SU-DHL-6 (cell line): ENCODE measurements around the gene CLNS1A.

Source experiments
- H2AFZ ChIP-seq: fragments of 200-600 bp; sonication (generic); 2 replicates; pipeline ENCODE4 v1.6.1; 2014; ENCODE audit warnings: low read depth, mild to moderate bottlenecking, moderate library complexity, mixed read lengths, antibody characterized with exemption, low read length; ENCODE audit not compliant: severe bottlenecking
- H3F3A ChIP-seq: fragments of 200-600 bp; shearing (Covaris generic); 2 replicates; pipeline ENCODE4 v1.6.0; 2016; ENCODE audit warnings: antibody characterized with exemption, mild to moderate bottlenecking; ENCODE audit not compliant: insufficient read depth
- H3K27ac ChIP-seq: fragments of 200-600 bp; sonication (generic); 2 replicates; pipeline ENCODE4 v1.5.1; 2016; ENCODE audit warnings: low read depth, mild to moderate bottlenecking, low read length, moderate library complexity, mixed read lengths
- H3K27me3 ChIP-seq: fragments of 200-600 bp; sonication (generic), shearing (Covaris generic); 2 replicates; pipeline ENCODE4 v1.6.0; 2014; ENCODE audit warnings: mild to moderate bottlenecking, low read length
- H3K36me3 ChIP-seq: fragments of 200-600 bp; sonication (generic); 2 replicates; pipeline ENCODE4 v1.6.1; 2014; ENCODE audit warnings: mild to moderate bottlenecking, low read length, mixed read lengths
- H3K4me2 ChIP-seq: fragments of 300-600, 200-600 bp; shearing (Covaris generic), sonication (generic); 2 replicates; pipeline ENCODE4 v1.6.0; 2014; ENCODE audit warnings: low read length, low read depth, mild to moderate bottlenecking; ENCODE audit not compliant: poor library complexity, severe bottlenecking
- H3K4me3 ChIP-seq: fragments of 200-600 bp; sonication (generic); 2 replicates; pipeline ENCODE4 v1.5.1; 2014; ENCODE audit warnings: antibody characterized with exemption, low read length, mild to moderate bottlenecking, mixed read lengths; ENCODE audit not compliant: insufficient read depth, poor library complexity, severe bottlenecking
- H3K79me2 ChIP-seq: fragments of 200-600 bp; sonication (generic); 2 replicates; pipeline ENCODE4 v1.6.1; 2014; ENCODE audit warnings: mild to moderate bottlenecking, low read length, moderate library complexity; ENCODE audit not compliant: insufficient read depth
- H3K9ac ChIP-seq: fragments of 200-600 bp; sonication (generic); 2 replicates; pipeline ENCODE4 v1.7.0; 2014; ENCODE audit warnings: mild to moderate bottlenecking, low read length
- H3K9me2 ChIP-seq: fragments of 200-600 bp; sonication (generic); replicated peaks from 2 replicates; pipeline ENCODE4 v1.6.1; 2014; ENCODE audit warnings: low read length; ENCODE audit not compliant: insufficient read depth
- H3K9me3 ChIP-seq: fragments of 200-600 bp; sonication (generic); 2 replicates; pipeline ENCODE4 v1.6.1; 2014; ENCODE audit warnings: low read length, mixed read lengths; ENCODE audit not compliant: insufficient read depth
- H4K20me1 ChIP-seq: fragments of 200-600 bp; sonication (generic); 2 replicates; pipeline ENCODE4 v1.6.1; 2014; ENCODE audit warnings: low read depth, mild to moderate bottlenecking, antibody characterized with exemption, low read length, moderate library complexity, mixed read lengths
- EZH2phosphoT487 ChIP-seq: fragments of 200-600 bp; sonication (generic), shearing (Covaris generic); conservative IDR thresholded peaks from 2 replicates; pipeline ENCODE4 v1.6.1; 2018; ENCODE audit warnings: mild to moderate bottlenecking, antibody characterized with exemption, low read length, moderate library complexity, mixed read lengths
- TF ChIP-seq, protein P1 (sequence below): fragments of 200-600 bp; sonication (generic); IDR thresholded peaks from one replicate; pipeline ENCODE4 v1.5.1; 2017; ENCODE audit warnings: antibody characterized with exemption, mild to moderate bottlenecking, low read length, moderate library complexity; ENCODE audit not compliant: insufficient read depth, poor library complexity, severe bottlenecking

CLNS1A gene

DNA sequence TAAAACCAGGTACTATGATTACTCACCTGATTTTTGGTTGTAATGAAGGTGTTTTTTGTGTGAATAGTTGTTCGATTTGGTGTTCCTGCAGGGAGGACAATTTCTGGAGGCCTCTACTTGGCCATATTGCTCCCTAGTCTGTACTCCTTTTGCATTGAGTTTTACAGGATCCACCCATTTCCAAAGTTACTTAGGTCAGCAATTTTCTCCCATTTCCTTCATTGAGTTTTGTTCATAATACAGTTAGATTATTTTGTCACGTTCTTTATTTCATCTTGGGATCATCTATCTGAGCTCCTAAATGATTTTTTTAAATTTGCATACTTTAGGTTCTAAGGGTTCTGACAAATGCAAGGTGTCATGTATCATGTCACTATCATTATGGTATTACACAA is 67.9 kb downstream of the CLNS1A start:
- H3K79me2 ChIP-seq, result no peaks in the 10 kb centered on the region
- H3K9me3 ChIP-seq, result no peaks in the 10 kb centered on the region
- no peaks in the 10 kb centered on the region for H3K9me2 ChIP-seq
- H3K27ac ChIP-seq, result no peak overlapping the region
- no peaks in the 10 kb centered on the region for H3F3A ChIP-seq
- no peak overlapping the region for H3K4me2 ChIP-seq
- no peak overlapping the region for H3K4me3 ChIP-seq
- H4K20me1 ChIP-seq, result no peaks in the 10 kb centered on the region
- H2AFZ ChIP-seq, result no peak overlapping the region
- TF ChIP-seq, protein P1, sequence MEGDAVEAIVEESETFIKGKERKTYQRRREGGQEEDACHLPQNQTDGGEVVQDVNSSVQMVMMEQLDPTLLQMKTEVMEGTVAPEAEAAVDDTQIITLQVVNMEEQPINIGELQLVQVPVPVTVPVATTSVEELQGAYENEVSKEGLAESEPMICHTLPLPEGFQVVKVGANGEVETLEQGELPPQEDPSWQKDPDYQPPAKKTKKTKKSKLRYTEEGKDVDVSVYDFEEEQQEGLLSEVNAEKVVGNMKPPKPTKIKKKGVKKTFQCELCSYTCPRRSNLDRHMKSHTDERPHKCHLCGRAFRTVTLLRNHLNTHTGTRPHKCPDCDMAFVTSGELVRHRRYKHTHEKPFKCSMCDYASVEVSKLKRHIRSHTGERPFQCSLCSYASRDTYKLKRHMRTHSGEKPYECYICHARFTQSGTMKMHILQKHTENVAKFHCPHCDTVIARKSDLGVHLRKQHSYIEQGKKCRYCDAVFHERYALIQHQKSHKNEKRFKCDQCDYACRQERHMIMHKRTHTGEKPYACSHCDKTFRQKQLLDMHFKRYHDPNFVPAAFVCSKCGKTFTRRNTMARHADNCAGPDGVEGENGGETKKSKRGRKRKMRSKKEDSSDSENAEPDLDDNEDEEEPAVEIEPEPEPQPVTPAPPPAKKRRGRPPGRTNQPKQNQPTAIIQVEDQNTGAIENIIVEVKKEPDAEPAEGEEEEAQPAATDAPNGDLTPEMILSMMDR, result no peak
- no peak for TF ChIP-seq EZH2phosphoT487
- H3K36me3 ChIP-seq, result no peaks in the 10 kb centered on the region
- H3K27me3 ChIP-seq, result no peaks in the 10 kb centered on the region
- H3K9ac ChIP-seq, result no peak overlapping the region

DNA sequence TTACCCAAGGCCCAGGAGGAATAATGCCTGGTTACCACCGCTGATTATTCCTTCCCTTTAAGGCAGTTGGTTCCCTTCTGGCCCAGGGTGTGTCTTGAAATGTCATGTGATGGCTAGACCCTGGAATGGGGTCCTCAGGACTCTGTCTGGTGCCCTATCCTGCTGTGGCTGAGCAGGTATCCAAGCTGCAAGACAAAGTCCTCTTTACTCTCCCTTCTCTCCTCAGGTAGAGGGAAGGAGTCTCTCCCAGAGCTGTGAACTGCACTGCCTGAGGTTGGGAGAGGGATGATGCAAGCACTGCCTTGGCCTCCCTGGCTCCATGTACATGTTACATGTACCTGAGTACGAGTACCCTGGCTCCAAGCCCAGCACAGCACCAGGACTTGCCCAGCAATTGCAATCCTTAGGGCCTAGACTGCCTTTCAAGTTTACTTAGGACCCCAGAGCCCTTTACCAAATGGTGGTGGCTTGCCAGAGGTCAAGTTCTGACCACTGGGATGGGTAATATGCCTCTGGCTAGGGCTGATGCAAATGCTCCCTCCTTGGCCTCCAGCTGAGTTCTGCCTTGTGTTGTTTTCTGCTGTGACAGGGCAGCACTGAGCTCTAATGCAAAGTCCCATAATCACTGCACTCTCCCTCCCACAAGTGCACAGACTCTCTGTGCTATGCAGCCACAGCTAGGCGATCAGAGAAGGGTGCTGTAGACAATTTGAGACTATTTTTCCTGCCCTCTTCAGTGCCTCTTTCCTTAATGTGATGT is 68.5 kb downstream of the CLNS1A start:
- H3K27me3 ChIP-seq, result no peaks in the 10 kb centered on the region
- H3K4me2 ChIP-seq, result no peak overlapping the region
- H3K9me3 ChIP-seq, result no peaks in the 10 kb centered on the region
- H2AFZ ChIP-seq, result no peak overlapping the region
- no peaks in the 10 kb centered on the region for H3K9me2 ChIP-seq
- no peak overlapping the region for H3K9ac ChIP-seq
- H3K36me3 ChIP-seq, result no peaks in the 10 kb centered on the region
- H3K27ac ChIP-seq, result no peak overlapping the region
- H3K4me3 ChIP-seq, result no peak overlapping the region
- no peaks in the 10 kb centered on the region for H3K79me2 ChIP-seq
- no peaks in the 10 kb centered on the region for H4K20me1 ChIP-seq
- TF ChIP-seq, protein P1, result no peak
- TF ChIP-seq EZH2phosphoT487, result no peak
- H3F3A ChIP-seq, result no peaks in the 10 kb centered on the region

DNA sequence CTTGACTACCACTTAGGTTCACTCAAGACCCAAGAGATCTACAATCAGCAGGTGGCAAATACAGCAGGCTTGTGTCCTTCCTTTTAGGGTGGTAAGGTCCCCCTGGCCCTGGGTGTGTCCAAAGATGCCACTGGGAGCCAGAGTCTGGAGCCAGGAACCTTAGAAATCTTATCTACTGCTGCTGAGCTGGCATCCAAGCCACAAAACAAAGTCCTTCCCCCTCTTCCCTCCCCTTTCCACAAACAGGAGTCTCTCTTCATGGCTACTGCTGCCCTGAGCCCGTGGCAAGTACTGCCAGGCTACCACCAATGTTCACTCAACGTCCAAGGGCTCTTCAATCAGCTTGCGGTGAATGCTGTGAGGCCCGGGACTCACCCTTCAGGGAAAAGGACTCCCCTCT is 69.3 kb downstream of the CLNS1A start:
- no peak overlapping the region for H3K4me2 ChIP-seq
- no peaks in the 10 kb centered on the region for H3K9me2 ChIP-seq
- H3F3A ChIP-seq, result no peaks in the 10 kb centered on the region
- no peaks in the 10 kb centered on the region for H3K79me2 ChIP-seq
- H3K27me3 ChIP-seq, result no peaks in the 10 kb centered on the region
- no peak overlapping the region for H2AFZ ChIP-seq
- TF ChIP-seq EZH2phosphoT487, result no peak
- TF ChIP-seq, protein P1, result no peak
- no peaks in the 10 kb centered on the region for H3K36me3 ChIP-seq
- no peak overlapping the region for H3K9ac ChIP-seq
- H3K4me3 ChIP-seq, result no peak overlapping the region
- no peak overlapping the region for H3K27ac ChIP-seq
- no peaks in the 10 kb centered on the region for H3K9me3 ChIP-seq
- no peaks in the 10 kb centered on the region for H4K20me1 ChIP-seq
